ENCODE data around the gene TRDN.

TRDN gene

GRCh38 chr6:123309130-123309529 is 327.6 kb downstream of the TRDN start:
- TF ChIP-seq YY1 (IDR thresholded peaks at IDR 0.05; ENCODE audit: insufficient read depth, insufficient read length) (no peak), ZNF274 (IDR thresholded peaks at IDR 0.05; ENCODE audit: low read depth, low read length) (no peak), SUZ12 (IDR thresholded peaks at IDR 0.05; ENCODE audit: extremely low read depth, insufficient read depth, insufficient read length) (no peak)
- no peak for DNase-seq (ENCODE audit: low read depth, low spot score)
- no peaks in the 10 kb centered on the region for H3K9me3 ChIP-seq (ENCODE audit: insufficient read depth, low read length)
- no peak overlapping the region for H3K9ac ChIP-seq (ENCODE audit: insufficient read length, low read depth)
- H3K4me3 ChIP-seq (ENCODE audit: insufficient read length, low read depth) = no peak overlapping the region
- no peaks in the 10 kb centered on the region for H3K4me1 ChIP-seq (ENCODE audit: insufficient read depth, insufficient read length)
- no peaks in the 10 kb centered on the region for H3K27me3 ChIP-seq (ENCODE audit: insufficient read depth, insufficient read length)
- no peaks in the 10 kb centered on the region for H3K36me3 ChIP-seq (ENCODE audit: insufficient read depth, insufficient read length, low read length)

GRCh38 chr6:123306334-123306733 is 330.4 kb downstream of the TRDN start:
- Histone ChIP-seq H3K9me3 (ENCODE audit: insufficient read depth, low read length) (no peaks in the 10 kb centered on the region), H3K36me3 (ENCODE audit: insufficient read depth, insufficient read length, low read length) (no peaks in the 10 kb centered on the region), H3K9ac (ENCODE audit: insufficient read length, low read depth) (no peak overlapping the region), H3K4me1 (ENCODE audit: insufficient read depth, insufficient read length) (no peaks in the 10 kb centered on the region), H3K4me3 (ENCODE audit: insufficient read length, low read depth) (no peak overlapping the region), H3K27me3 (ENCODE audit: insufficient read depth, insufficient read length) (no peaks in the 10 kb centered on the region)
- TF ChIP-seq ZNF274 (IDR thresholded peaks at IDR 0.05; ENCODE audit: low read depth, low read length) (no peak), YY1 (IDR thresholded peaks at IDR 0.05; ENCODE audit: insufficient read depth, insufficient read length) (no peak), SUZ12 (IDR thresholded peaks at IDR 0.05; ENCODE audit: extremely low read depth, insufficient read depth, insufficient read length) (no peak)
- DNase-seq (ENCODE audit: low read depth, low spot score) = no peak

- no peak for DNase-seq (ENCODE audit: low read depth, low spot score)
- Histone ChIP-seq H3K27me3 (ENCODE audit: insufficient read depth, insufficient read length) (no peaks in the 10 kb centered on the region), H3K4me1 (ENCODE audit: insufficient read depth, insufficient read length) (no peaks in the 10 kb centered on the region), H3K9me3 (ENCODE audit: insufficient read depth, low read length) (no peaks in the 10 kb centered on the region), H3K9ac (ENCODE audit: insufficient read length, low read depth) (no peak overlapping the region), H3K36me3 (ENCODE audit: insufficient read depth, insufficient read length, low read length) (no peaks in the 10 kb centered on the region), H3K4me3 (ENCODE audit: insufficient read length, low read depth) (no peak overlapping the region)
- TF ChIP-seq ZNF274 (IDR thresholded peaks at IDR 0.05; ENCODE audit: low read depth, low read length) (no peak), SUZ12 (IDR thresholded peaks at IDR 0.05; ENCODE audit: extremely low read depth, insufficient read depth, insufficient read length) (no peak), YY1 (IDR thresholded peaks at IDR 0.05; ENCODE audit: insufficient read depth, insufficient read length) (no peak)
Measured at GRCh38 chr6:123295672-123296071, 341.1 kb downstream of the TRDN start.

- Histone ChIP-seq H3K4me1 (ENCODE audit: insufficient read depth, insufficient read length) (no peaks in the 10 kb centered on the region), H3K4me3 (ENCODE audit: insufficient read length, low read depth) (no peak overlapping the region), H3K9me3 (ENCODE audit: insufficient read depth, low read length) (no peaks in the 10 kb centered on the region), H3K27me3 (ENCODE audit: insufficient read depth, insufficient read length) (no peaks in the 10 kb centered on the region), H3K36me3 (ENCODE audit: insufficient read depth, insufficient read length, low read length) (no peaks in the 10 kb centered on the region), H3K9ac (ENCODE audit: insufficient read length, low read depth) (no peak overlapping the region)
- TF ChIP-seq YY1 (IDR thresholded peaks at IDR 0.05; ENCODE audit: insufficient read depth, insufficient read length) (no peak), SUZ12 (IDR thresholded peaks at IDR 0.05; ENCODE audit: extremely low read depth, insufficient read depth, insufficient read length) (no peak), ZNF274 (IDR thresholded peaks at IDR 0.05; ENCODE audit: low read depth, low read length) (no peak)
- DNase-seq (ENCODE audit: low read depth, low spot score) = no peak
Measured at GRCh38 chr6:123295181-123295580, 341.6 kb downstream of the TRDN start.

- Histone ChIP-seq H3K4me3 (ENCODE audit: insufficient read length, low read depth) (no peak overlapping the region), H3K27me3 (ENCODE audit: insufficient read depth, insufficient read length) (no peaks in the 10 kb centered on the region), H3K36me3 (ENCODE audit: insufficient read depth, insufficient read length, low read length) (no peaks in the 10 kb centered on the region), H3K9ac (ENCODE audit: insufficient read length, low read depth) (no peak overlapping the region), H3K9me3 (ENCODE audit: insufficient read depth, low read length) (no peaks in the 10 kb centered on the region), H3K4me1 (ENCODE audit: insufficient read depth, insufficient read length) (no peaks in the 10 kb centered on the region)
- no peak for DNase-seq (ENCODE audit: low read depth, low spot score)
- TF ChIP-seq ZNF274 (IDR thresholded peaks at IDR 0.05; ENCODE audit: low read depth, low read length) = no peak
- no peak for TF ChIP-seq SUZ12 (IDR thresholded peaks at IDR 0.05; ENCODE audit: extremely low read depth, insufficient read depth, insufficient read length)
- no peak for TF ChIP-seq YY1 (IDR thresholded peaks at IDR 0.05; ENCODE audit: insufficient read depth, insufficient read length)
Measured at GRCh38 chr6:123288649-123289048, 348.1 kb downstream of the TRDN start.

GRCh38 chr6:123276546-123276980 is 360.2 kb downstream of the TRDN start:
- DNase-seq (ENCODE audit: low read depth, low spot score) = peak; percentile 3
- no peaks in the 10 kb centered on the region for H3K36me3 ChIP-seq (ENCODE audit: insufficient read depth, insufficient read length, low read length)
- H3K27me3 ChIP-seq (ENCODE audit: insufficient read depth, insufficient read length) = no peaks in the 10 kb centered on the region
- no peaks in the 10 kb centered on the region for H3K9me3 ChIP-seq (ENCODE audit: insufficient read depth, low read length)
- no peak for TF ChIP-seq ZNF274 (IDR thresholded peaks at IDR 0.05; ENCODE audit: low read depth, low read length)
- H3K4me3 ChIP-seq (ENCODE audit: insufficient read length, low read depth) = no peak overlapping the region
- no peaks in the 10 kb centered on the region for H3K4me1 ChIP-seq (ENCODE audit: insufficient read depth, insufficient read length)
- H3K9ac ChIP-seq (ENCODE audit: insufficient read length, low read depth) = no peak overlapping the region

- TF ChIP-seq ZNF274 (IDR thresholded peaks at IDR 0.05; ENCODE audit: low read depth, low read length) (no peak), YY1 (IDR thresholded peaks at IDR 0.05; ENCODE audit: insufficient read depth, insufficient read length) (no peak), SUZ12 (IDR thresholded peaks at IDR 0.05; ENCODE audit: extremely low read depth, insufficient read depth, insufficient read length) (no peak)
- no peaks in the 10 kb centered on the region for H3K9me3 ChIP-seq (ENCODE audit: insufficient read depth, low read length)
- H3K36me3 ChIP-seq (ENCODE audit: insufficient read depth, insufficient read length, low read length) = no peaks in the 10 kb centered on the region
- no peak overlapping the region for H3K4me3 ChIP-seq (ENCODE audit: insufficient read length, low read depth)
- no peak for DNase-seq (ENCODE audit: low read depth, low spot score)
- H3K27me3 ChIP-seq (ENCODE audit: insufficient read depth, insufficient read length) = no peaks in the 10 kb centered on the region
- H3K4me1 ChIP-seq (ENCODE audit: insufficient read depth, insufficient read length) = no peaks in the 10 kb centered on the region
- H3K9ac ChIP-seq (ENCODE audit: insufficient read length, low read depth) = no peak overlapping the region
Measured at GRCh38 chr6:123263981-123264380, 372.8 kb downstream of the TRDN start.

- TF ChIP-seq ZNF274 (IDR thresholded peaks at IDR 0.05; ENCODE audit: low read depth, low read length) (no peak), SUZ12 (IDR thresholded peaks at IDR 0.05; ENCODE audit: extremely low read depth, insufficient read depth, insufficient read length) (no peak), YY1 (IDR thresholded peaks at IDR 0.05; ENCODE audit: insufficient read depth, insufficient read length) (no peak)
- Histone ChIP-seq H3K9ac (ENCODE audit: insufficient read length, low read depth) (no peak overlapping the region), H3K27me3 (ENCODE audit: insufficient read depth, insufficient read length) (no peaks in the 10 kb centered on the region), H3K4me1 (ENCODE audit: insufficient read depth, insufficient read length) (no peaks in the 10 kb centered on the region), H3K36me3 (ENCODE audit: insufficient read depth, insufficient read length, low read length) (no peaks in the 10 kb centered on the region), H3K4me3 (ENCODE audit: insufficient read length, low read depth) (no peak overlapping the region), H3K9me3 (ENCODE audit: insufficient read depth, low read length) (no peaks in the 10 kb centered on the region)
- no peak for DNase-seq (ENCODE audit: low read depth, low spot score)
Measured at GRCh38 chr6:123240626-123241025, 396.1 kb downstream of the TRDN start.

Data from NT2/D1 (cell line).